ENCODE data around the gene CD300LF. TPM values are rescaled to one million over a fixed set of nuclear protein-coding genes. Genes with fewer than 3 reads are reported as not detected.

CD300LF gene
- total RNA-seq, 1 donor: not detected

DNA sequence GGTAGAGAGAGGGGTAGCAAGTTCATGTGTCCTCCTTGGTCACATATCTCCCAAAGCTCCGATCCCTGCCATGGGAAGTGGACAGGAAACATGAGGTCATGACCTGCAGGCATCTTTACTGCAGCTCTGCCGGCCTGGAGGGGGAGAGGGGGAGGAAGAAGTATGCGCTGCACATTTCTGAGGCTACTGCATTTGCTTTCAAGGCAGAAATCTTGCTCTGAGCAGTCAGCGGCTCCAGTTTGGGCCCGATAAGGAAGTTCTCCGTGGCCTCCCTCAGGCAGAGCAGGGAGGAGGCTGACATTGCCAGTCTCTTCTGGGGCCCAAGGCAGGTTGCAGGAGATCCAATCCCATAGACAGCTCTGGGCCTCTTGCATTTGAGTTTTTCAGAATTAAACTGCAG is 34.2 kb upstream of the CD300LF start:
- H3K4me2 ChIP-seq (ENCODE audit: insufficient read depth, low read length): no peak overlapping the region
- H4K20me1 ChIP-seq (ENCODE audit: insufficient read depth, low read length): peaks cover 10% of the 10 kb centered on the region
- no peak overlapping the region for H3K27ac ChIP-seq (ENCODE audit: low read depth, low read length)
- H3K4me3 ChIP-seq (ENCODE audit: insufficient read depth, low read length): no peak overlapping the region
- H3K27me3 ChIP-seq (ENCODE audit: insufficient read depth, low read length): no peaks in the 10 kb centered on the region
- TF ChIP-seq, protein P1, sequence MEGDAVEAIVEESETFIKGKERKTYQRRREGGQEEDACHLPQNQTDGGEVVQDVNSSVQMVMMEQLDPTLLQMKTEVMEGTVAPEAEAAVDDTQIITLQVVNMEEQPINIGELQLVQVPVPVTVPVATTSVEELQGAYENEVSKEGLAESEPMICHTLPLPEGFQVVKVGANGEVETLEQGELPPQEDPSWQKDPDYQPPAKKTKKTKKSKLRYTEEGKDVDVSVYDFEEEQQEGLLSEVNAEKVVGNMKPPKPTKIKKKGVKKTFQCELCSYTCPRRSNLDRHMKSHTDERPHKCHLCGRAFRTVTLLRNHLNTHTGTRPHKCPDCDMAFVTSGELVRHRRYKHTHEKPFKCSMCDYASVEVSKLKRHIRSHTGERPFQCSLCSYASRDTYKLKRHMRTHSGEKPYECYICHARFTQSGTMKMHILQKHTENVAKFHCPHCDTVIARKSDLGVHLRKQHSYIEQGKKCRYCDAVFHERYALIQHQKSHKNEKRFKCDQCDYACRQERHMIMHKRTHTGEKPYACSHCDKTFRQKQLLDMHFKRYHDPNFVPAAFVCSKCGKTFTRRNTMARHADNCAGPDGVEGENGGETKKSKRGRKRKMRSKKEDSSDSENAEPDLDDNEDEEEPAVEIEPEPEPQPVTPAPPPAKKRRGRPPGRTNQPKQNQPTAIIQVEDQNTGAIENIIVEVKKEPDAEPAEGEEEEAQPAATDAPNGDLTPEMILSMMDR (IDR thresholded peaks at IDR 0.05; ENCODE audit: extremely low read depth, low read depth, low read length): no peak
- peak; percentile 56 for DNase-seq (ENCODE audit: insufficient read length, low spot score, missing footprints)
- H3K36me3 ChIP-seq (ENCODE audit: insufficient read depth, low read length): no peaks in the 10 kb centered on the region
- peaks cover 13% of the 10 kb centered on the region for H3K4me1 ChIP-seq (ENCODE audit: insufficient read depth, low read length)
- H3K79me2 ChIP-seq (ENCODE audit: insufficient read depth, low read length): peaks cover 32% of the 10 kb centered on the region
- H3K9me3 ChIP-seq (ENCODE audit: low read depth, low read length): no peaks in the 10 kb centered on the region
- H2AFZ ChIP-seq (ENCODE audit: low read length): no peak overlapping the region

DNA sequence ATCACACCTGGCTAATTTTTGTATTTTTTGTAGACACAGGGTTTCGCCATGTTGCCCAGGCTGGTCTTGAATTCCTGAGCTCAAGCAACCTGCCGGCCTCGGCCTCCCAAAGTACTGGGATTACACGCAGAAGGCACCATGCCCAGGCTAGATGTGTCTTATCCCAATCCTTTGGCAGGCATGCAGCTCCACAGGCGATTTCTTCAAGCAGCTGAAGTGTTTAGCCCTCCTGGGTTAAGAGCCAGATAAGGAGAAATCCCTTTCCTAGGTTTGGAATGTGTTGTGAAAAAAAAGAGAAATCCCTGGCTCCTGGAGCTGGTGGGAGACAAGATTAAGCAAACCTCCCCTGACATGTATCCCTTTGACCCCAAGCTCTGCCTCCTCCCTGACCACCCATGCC is 33.7 kb upstream of the CD300LF start:
- peak; percentile 53 for DNase-seq (ENCODE audit: insufficient read length, low spot score, missing footprints)
- Histone ChIP-seq H3K79me2 (ENCODE audit: insufficient read depth, low read length) (peaks cover 26% of the 10 kb centered on the region), H3K27me3 (ENCODE audit: insufficient read depth, low read length) (no peaks in the 10 kb centered on the region), H2AFZ (ENCODE audit: low read length) (no peak overlapping the region), H3K4me2 (ENCODE audit: insufficient read depth, low read length) (no peak overlapping the region), H3K36me3 (ENCODE audit: insufficient read depth, low read length) (no peaks in the 10 kb centered on the region), H3K4me3 (ENCODE audit: insufficient read depth, low read length) (no peak overlapping the region), H4K20me1 (ENCODE audit: insufficient read depth, low read length) (peaks cover 10% of the 10 kb centered on the region), H3K9me3 (ENCODE audit: low read depth, low read length) (no peaks in the 10 kb centered on the region), H3K4me1 (ENCODE audit: insufficient read depth, low read length) (peaks cover 13% of the 10 kb centered on the region), H3K27ac (ENCODE audit: low read depth, low read length) (no peak overlapping the region)
- TF ChIP-seq, protein P1 (IDR thresholded peaks at IDR 0.05; ENCODE audit: extremely low read depth, low read depth, low read length): no peak

DNA sequence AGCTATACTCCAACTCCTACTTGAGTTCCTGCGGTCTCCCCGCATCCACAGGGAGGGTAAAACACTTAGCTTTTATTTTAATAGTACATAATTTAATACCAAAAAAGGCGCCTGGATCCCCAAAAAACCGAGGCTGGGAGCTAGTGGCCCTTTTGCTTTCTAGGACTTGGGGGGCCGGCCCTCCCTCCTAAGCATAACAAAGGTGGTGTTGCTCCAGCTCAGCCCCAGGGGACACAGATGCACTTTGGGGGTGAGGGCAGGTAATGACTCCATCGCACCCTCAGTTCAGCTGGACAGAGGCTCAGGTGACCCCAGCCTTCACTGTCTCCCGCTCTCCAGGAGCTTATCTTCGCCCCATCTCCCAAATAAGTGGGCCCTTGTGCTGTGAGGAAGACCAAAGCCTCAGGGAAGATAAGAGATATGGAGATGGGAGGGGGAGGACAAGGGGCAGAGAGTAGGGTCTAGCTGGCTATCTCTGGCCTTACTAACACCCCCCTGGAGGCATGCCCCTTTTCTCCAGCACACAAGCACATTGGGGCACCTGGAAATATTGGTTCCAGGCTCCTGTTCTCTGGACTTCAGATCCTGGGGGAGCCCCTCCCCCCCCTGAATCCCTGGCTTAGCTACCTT is 32.9 kb upstream of the CD300LF start:
- Histone ChIP-seq H3K36me3 (ENCODE audit: insufficient read depth, low read length) (no peaks in the 10 kb centered on the region), H3K27ac (ENCODE audit: low read depth, low read length) (no peak overlapping the region), H3K27me3 (ENCODE audit: insufficient read depth, low read length) (peaks cover 2% of the 10 kb centered on the region), H2AFZ (ENCODE audit: low read length) (no peak overlapping the region), H3K4me2 (ENCODE audit: insufficient read depth, low read length) (no peak overlapping the region), H3K9me3 (ENCODE audit: low read depth, low read length) (no peaks in the 10 kb centered on the region), H3K4me1 (ENCODE audit: insufficient read depth, low read length) (peaks cover 13% of the 10 kb centered on the region), H3K4me3 (ENCODE audit: insufficient read depth, low read length) (no peak overlapping the region), H4K20me1 (ENCODE audit: insufficient read depth, low read length) (peaks cover 10% of the 10 kb centered on the region), H3K79me2 (ENCODE audit: insufficient read depth, low read length) (peaks cover 19% of the 10 kb centered on the region)
- peak; percentile 53 for DNase-seq (ENCODE audit: insufficient read length, low spot score, missing footprints)
- TF ChIP-seq, protein P1 (IDR thresholded peaks at IDR 0.05; ENCODE audit: extremely low read depth, low read depth, low read length): no peak

DNA sequence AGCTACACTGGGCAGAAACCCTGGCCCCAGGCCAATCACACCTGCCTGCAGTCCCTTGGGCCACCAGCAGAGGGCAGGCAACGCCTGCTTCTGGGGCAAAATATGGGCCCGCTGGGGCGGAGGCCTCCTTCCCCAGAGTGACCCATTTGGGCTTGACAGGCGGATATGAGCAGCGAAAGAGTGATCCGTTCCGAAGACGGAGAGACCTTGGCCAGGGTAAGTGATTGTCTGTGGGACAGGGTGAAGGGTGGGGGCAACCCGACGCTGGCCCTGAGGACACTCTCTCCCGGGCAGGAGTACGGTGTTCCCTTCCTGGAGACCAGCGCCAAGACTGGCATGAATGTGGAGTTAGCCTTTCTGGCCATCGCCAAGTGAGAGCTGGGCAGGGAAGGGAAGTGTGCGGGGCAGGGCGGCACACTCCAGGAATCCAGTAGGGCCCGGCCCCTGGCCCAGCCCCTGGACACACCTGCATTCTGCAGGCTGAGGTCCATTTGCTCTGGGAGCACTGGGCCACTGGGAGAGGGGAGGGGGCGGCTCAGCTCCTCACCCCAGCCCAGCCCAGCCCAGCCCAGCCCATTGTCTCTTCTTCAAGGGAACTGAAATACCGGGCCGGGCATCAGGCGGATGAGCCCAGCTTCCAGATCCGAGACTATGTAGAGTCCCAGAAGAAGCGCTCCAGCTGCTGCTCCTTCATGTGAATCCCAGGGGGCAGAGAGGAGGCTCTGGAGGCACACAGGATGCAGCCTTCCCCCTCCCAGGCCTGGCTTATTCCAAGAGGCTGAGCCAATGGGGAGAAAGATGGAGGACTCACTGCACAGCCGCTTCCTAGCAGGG is 32.2 kb upstream of the CD300LF start:
- peaks cover 9% of the 10 kb centered on the region for H3K4me1 ChIP-seq (ENCODE audit: insufficient read depth, low read length)
- TF ChIP-seq, protein P1 (IDR thresholded peaks at IDR 0.05; ENCODE audit: extremely low read depth, low read depth, low read length): peak; percentile 99
- H3K27me3 ChIP-seq (ENCODE audit: insufficient read depth, low read length): peaks cover 8% of the 10 kb centered on the region
- peaks cover 13% of the 10 kb centered on the region for H3K79me2 ChIP-seq (ENCODE audit: insufficient read depth, low read length)
- peak overlapping the region; percentile 94 for H2AFZ ChIP-seq (ENCODE audit: low read length)
- peak overlapping the region; percentile 78 for H3K4me2 ChIP-seq (ENCODE audit: insufficient read depth, low read length)
- peak overlapping the region; percentile 57 for H3K4me3 ChIP-seq (ENCODE audit: insufficient read depth, low read length)
- peak; percentile 98 for DNase-seq (ENCODE audit: insufficient read length, low spot score, missing footprints)
- H3K36me3 ChIP-seq (ENCODE audit: insufficient read depth, low read length): no peaks in the 10 kb centered on the region
- H4K20me1 ChIP-seq (ENCODE audit: insufficient read depth, low read length): peaks cover 5% of the 10 kb centered on the region
- H3K27ac ChIP-seq (ENCODE audit: low read depth, low read length): no peak overlapping the region
- no peaks in the 10 kb centered on the region for H3K9me3 ChIP-seq (ENCODE audit: low read depth, low read length)
